Astrocyte of the hippocampus (primary cell): ENCODE results near the gene ERF.

ENCODE experiments used
- DNase-seq: peaks from one replicate; pipeline ENCODE4 v3.0.0; 2011; ENCODE audit warnings: low read depth, low spot score

The ERF gene

GRCh38 chr19:42254089-42254849 is 659 bp downstream of the ERF start:
- peak; percentile 76 for DNase-seq

- DNase-seq = peak; percentile 67
Measured at GRCh38 chr19:42253245-42254088, 1.5 kb downstream of the ERF start.

GRCh38 chr19:42252365-42253244 is 2.3 kb downstream of the ERF start:
- peak; percentile 73 for DNase-seq

- no peak for DNase-seq
Measured at GRCh38 chr19:42251572-42252358, 3.2 kb downstream of the ERF start.

GRCh38 chr19:42250666-42251531 is 4.0 kb downstream of the ERF start:
- DNase-seq = peak; percentile 70

- DNase-seq = no peak
Measured at GRCh38 chr19:42250183-42250665, 4.7 kb downstream of the ERF start.

GRCh38 chr19:42249769-42250168 is 5.2 kb downstream of the ERF start:
- DNase-seq = no peak

GRCh38 chr19:42249149-42249750 is 5.7 kb downstream of the ERF start:
- DNase-seq = no peak

- DNase-seq = no peak
Measured at GRCh38 chr19:42248270-42249148, 6.4 kb downstream of the ERF start.

GRCh38 chr19:42247640-42248199 is 7.2 kb downstream of the ERF start:
- DNase-seq = no peak

GRCh38 chr19:42246922-42247639 is 7.8 kb downstream of the ERF start:
- peak; percentile 27 for DNase-seq

- DNase-seq = peak; percentile 89
Measured at GRCh38 chr19:42246143-42246921, 8.6 kb downstream of the ERF start.

GRCh38 chr19:42245231-42245630 is 9.7 kb downstream of the ERF start:
- no peak for DNase-seq

- DNase-seq = peak; percentile 97
Measured at GRCh38 chr19:42244347-42245220, 10.3 kb downstream of the ERF start.

GRCh38 chr19:42242512-42243409 is 12.2 kb downstream of the ERF start, which contains the start of gene GSK3A:
Gene GSK3A, minus strand, starts transcription at chr19:42242602. Its CDS starts 137 bp downstream, at chr19:42242465.
- DNase-seq = peak; percentile 100
